CD4-positive, alpha-beta T cell (primary cell): Measurements from ENCODE around the gene GRIFIN. TPM values are rescaled to one million over a fixed set of nuclear protein-coding genes. Genes with fewer than 3 reads are reported as not detected.

Experiments used
- ATAC-seq: fragments of 200-7000 bp; cut with Tn5 transposase; one replicate; pipeline ENCODE4 v1.10.0; 2022; ENCODE audit warnings: mild to moderate bottlenecking; ENCODE audit not compliant: poor library complexity
- CTCF ChIA-PET: fragments of 350-600 bp; sonication (Branson Sonifier 250); formaldehyde crosslinking; loops from one replicate; lab custom pipeline; 2021; ENCODE audit warnings: antibody characterized with exemption, inconsistent platforms; lab: Charles Lee
- POLR2A ChIA-PET: fragments of 350-600 bp; sonication (Branson Sonifier 250); formaldehyde crosslinking; loops from one replicate; lab custom pipeline; 2021; ENCODE audit warnings: antibody characterized with exemption, inconsistent platforms; lab: Charles Lee
- DNase-seq, 14 experiments: peaks; one replicate each; pipeline ENCODE4 v3.0.0-alpha.2; 2013 to 2020; ENCODE audit warnings: mixed read lengths in 2 of 14
- H3K27ac ChIP-seq, 2 donors: one replicate each; pipeline versions ENCODE4 v1.5.1 to v1.7.0; 2013; ENCODE audit warnings: low read length in 2 of 2, low read depth in 1 of 2, mild to moderate bottlenecking in 1 of 2
- H3K27me3 ChIP-seq, 2 experiments: 1 replicate in 1 of 2; 2 replicates in 1 of 2; pipeline versions ENCODE4 v1.6.1 to v1.7.0; 2013; ENCODE audit warnings: low read length in 2 of 2, control low read depth in 1 of 2, mild to moderate bottlenecking in 1 of 2, moderate library complexity in 1 of 2; ENCODE audit not compliant: insufficient read depth in 2 of 2, control insufficient read depth in 1 of 2
- H3K36me3 ChIP-seq: one replicate; pipeline ENCODE4 v1.6.1; 2013; ENCODE audit warnings: low read length, control low read depth; ENCODE audit not compliant: insufficient read depth
- H3K4me1 ChIP-seq: one replicate; pipeline ENCODE4 v1.6.1; 2013; ENCODE audit warnings: low read length, control low read depth; ENCODE audit not compliant: insufficient read depth
- H3K4me3 ChIP-seq: one replicate; pipeline ENCODE4 v1.5.1; 2013; ENCODE audit warnings: mild to moderate bottlenecking, low read length, moderate library complexity
- H3K9me3 ChIP-seq, 2 experiments: 1 replicate in 1 of 2; 2 replicates in 1 of 2; pipeline versions ENCODE4 v1.6.1 to v1.7.0; 2013; ENCODE audit warnings: low read length in 2 of 2, mild to moderate bottlenecking in 2 of 2, control low read depth in 1 of 2, moderate library complexity in 1 of 2; ENCODE audit not compliant: control insufficient read depth in 1 of 2, insufficient read depth in 1 of 2
- H3K27ac Mint-ChIP-seq: one replicate; pipeline ENCODE4 v1.8.0; 2020; ENCODE audit warnings: mixed read lengths
- H3K27me3 Mint-ChIP-seq: one replicate; pipeline ENCODE4 v1.8.0; 2021; ENCODE audit warnings: mixed read lengths
- H3K36me3 Mint-ChIP-seq: one replicate; pipeline ENCODE4 v1.8.0; 2021; ENCODE audit warnings: low read depth, mixed read lengths
- H3K4me1 Mint-ChIP-seq: one replicate; pipeline ENCODE4 v1.8.0; 2021; ENCODE audit warnings: low read depth, mixed read lengths
- H3K4me3 Mint-ChIP-seq: one replicate; pipeline ENCODE4 v1.8.0; 2020; ENCODE audit warnings: mild to moderate bottlenecking, mixed read lengths
- H3K9me3 Mint-ChIP-seq: one replicate; pipeline ENCODE4 v1.8.0; 2020; ENCODE audit warnings: mixed read lengths
- CTCF ChIP-seq: fragments of 200-600 bp; IDR thresholded peaks from one replicate; pipeline ENCODE4 v1.8.0; 2022; ENCODE audit warnings: antibody characterized with exemption, mild to moderate bottlenecking
- intact Hi-C, 2 experiments: fragments of 100-400 bp; cut with DNase I in 1 of 2; cut with micrococcal nuclease in 1 of 2; formaldehyde crosslinking; loops; one replicate each; pipeline versions ENCODE4 v1.15.1 to v1.9.0; 2023 to 2025; cut with DNase I, micrococcal nuclease
- total RNA-seq, 174 experiments: library from RNA in 2 of 174; stranded (reverse) in 2 of 174; gene quantifications; one replicate each; pipeline ENCODE4 v1.2.3 and lab custom pipeline; 2021 to 2026

GRIFIN gene
- total RNA-seq, 2 experiments from 2014 or later, result not detected

- no peak overlapping the region for H3K4me3 Mint-ChIP-seq
- TF ChIP-seq CTCF, result no peak
- H3K27me3 Mint-ChIP-seq, result peaks cover 5% of the 10 kb centered on the region
- H3K4me3 ChIP-seq, result no peak overlapping the region
- ChIA-PET CTCF (no interaction called here), POLR2A (interaction anchor here (1.0 kb wide), 1 partner anchor 10 kb away, joined by 3 read pairs; no protein-coding TSS in a partner anchor)
- ATAC-seq (no peak), DNase-seq (no peak)
- H3K4me1 Mint-ChIP-seq, result no peaks in the 10 kb centered on the region
- peaks cover 0 to 16% of the 10 kb centered on the region in 2 experiments for H3K9me3 ChIP-seq
- H3K27ac Mint-ChIP-seq, result no peak overlapping the region
- no peaks in the 10 kb centered on the region for H3K9me3 Mint-ChIP-seq
- intact Hi-C loops, result no loop called here
- H3K4me1 ChIP-seq, result peaks cover 12% of the 10 kb centered on the region
- no peaks in the 10 kb centered on the region for H3K36me3 ChIP-seq
- H3K36me3 Mint-ChIP-seq, result no peaks in the 10 kb centered on the region
- no peak overlapping the region for H3K27ac ChIP-seq
- peaks cover 5 to 12% of the 10 kb centered on the region in 2 experiments for H3K27me3 ChIP-seq
Observed at GRCh38 chr7:2493205-2494164, 17.3 kb upstream of the GRIFIN start.

GRCh38 chr7:2492038-2492437 lies 15.8 kb upstream of the GRIFIN start:
- ChIA-PET POLR2A (no interaction called here), CTCF (no interaction called here)
- Histone ChIP-seq H3K27ac (no peak overlapping the region), H3K4me3 (no peak overlapping the region), H3K9me3 (peaks cover 0 to 6% of the 10 kb centered on the region in 2 experiments), H3K36me3 (no peaks in the 10 kb centered on the region), H3K27me3 (peaks cover 0 to 1% of the 10 kb centered on the region in 2 experiments), H3K4me1 (no peaks in the 10 kb centered on the region)
- H3K27ac Mint-ChIP-seq, result no peak overlapping the region
- TF ChIP-seq CTCF, result no peak
- H3K4me3 Mint-ChIP-seq, result no peak overlapping the region
- no peaks in the 10 kb centered on the region for H3K4me1 Mint-ChIP-seq
- ATAC-seq (no peak), DNase-seq (no peak)
- H3K36me3 Mint-ChIP-seq, result no peaks in the 10 kb centered on the region
- no peaks in the 10 kb centered on the region for H3K9me3 Mint-ChIP-seq
- peaks cover 5% of the 10 kb centered on the region for H3K27me3 Mint-ChIP-seq
- intact Hi-C loops, result no loop called here

DNA sequence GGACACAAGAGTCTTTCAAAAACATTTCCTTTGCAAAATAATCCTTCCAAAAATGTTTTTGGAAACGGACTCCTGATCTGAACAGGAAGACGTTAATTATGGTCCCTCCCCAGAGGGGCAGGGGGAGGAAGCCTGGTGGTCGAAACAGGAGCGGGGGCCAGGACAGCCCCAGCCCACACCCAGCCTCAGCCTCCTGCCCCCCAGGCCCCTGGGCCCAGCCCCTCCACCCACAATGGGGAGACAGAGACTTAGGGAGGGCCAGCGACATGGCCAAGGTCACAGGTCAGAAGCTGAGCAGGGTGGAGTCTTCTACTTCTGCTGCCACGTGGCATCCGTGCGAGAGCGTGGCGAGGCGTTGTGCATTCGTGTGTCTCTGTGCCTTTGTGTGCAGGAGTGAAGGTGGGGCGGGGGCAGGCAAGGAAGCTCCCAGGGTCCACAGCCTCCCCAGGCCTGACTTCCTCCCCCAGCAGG lies 14.0 kb upstream of the GRIFIN start:
- no peaks in the 10 kb centered on the region for H3K36me3 Mint-ChIP-seq
- TF ChIP-seq CTCF, result no peak

More for the DNA sequence above, 14.0 kb upstream of the GRIFIN start:
- no peaks in the 10 kb centered on the region for H3K9me3 Mint-ChIP-seq
- DNase-seq (no peak), ATAC-seq (no peak)
- H3K4me1 Mint-ChIP-seq, result no peaks in the 10 kb centered on the region
- no peak overlapping the region for H3K27ac ChIP-seq
- intact Hi-C loops, result no loop called here
- no peaks in the 10 kb centered on the region for H3K27me3 ChIP-seq
- no peak overlapping the region for H3K4me3 Mint-ChIP-seq
- ChIA-PET POLR2A (no interaction called here), CTCF (no interaction called here)
- H3K27me3 Mint-ChIP-seq, result no peaks in the 10 kb centered on the region
- H3K9me3 ChIP-seq, result no peaks in the 10 kb centered on the region
- no peak overlapping the region for H3K4me3 ChIP-seq
- no peaks in the 10 kb centered on the region for H3K4me1 ChIP-seq
- H3K36me3 ChIP-seq, result no peaks in the 10 kb centered on the region
- H3K27ac Mint-ChIP-seq, result no peak overlapping the region
